Measurements from ENCODE around the gene RAB34. TPM values are rescaled to one million over a fixed set of nuclear protein-coding genes. Genes with fewer than 3 reads are reported as not detected.

Gene RAB34
- total RNA-seq, 1 experiment from 2014 or later = 158 TPM

GRCh38 chr17:28734712-28735241 is 17.1 kb upstream of the RAB34 start:
- H3K4me3 ChIP-seq (ENCODE audit: low read depth, low read length, poor library complexity, severe bottlenecking) = no peak overlapping the region
- H3K4me1 ChIP-seq (ENCODE audit: insufficient read depth, low read length, poor library complexity, severe bottlenecking) = no peaks in the 10 kb centered on the region
- POLR2A ChIA-PET (ENCODE audit: low non-redundant PET) = no interaction called here
- H3K27me3 ChIP-seq (replicated peaks; ENCODE audit: insufficient read depth, low read depth, low read length, poor library complexity) = no peaks in the 10 kb centered on the region
- CTCF ChIA-PET = interaction anchor here (0.6 kb wide), 1 partner anchor 374 kb away, joined by 3 read pairs; no protein-coding TSS in a partner anchor
- DNase-seq (ENCODE audit: low spot score) = no peak
- no peaks in the 10 kb centered on the region for H3K36me3 ChIP-seq (ENCODE audit: insufficient read depth, low read length, poor library complexity, severe bottlenecking)
- TF ChIP-seq CTCF (conservative IDR thresholded peaks at IDR 0.05; ENCODE audit: low read depth, low read length) (no peak), EZH2 (IDR thresholded peaks at IDR 0.05; ENCODE audit: borderline replicate concordance, low read depth, low read length, poor library complexity, severe bottlenecking) (no peak)
- no peaks in the 10 kb centered on the region for H3K9me3 ChIP-seq (ENCODE audit: low read depth, low read length, poor library complexity, severe bottlenecking)
- intact Hi-C loops (cut with micrococcal nuclease; ENCODE audit: unreplicated experiment) = no loop called here
- no peak overlapping the region for H3K27ac ChIP-seq (ENCODE audit: low read depth, low read length, poor library complexity, severe bottlenecking)
- BruUV-seq (replicated peaks) = no TSS peak

GRCh38 chr17:28733346-28733745 is 15.7 kb upstream of the RAB34 start:
- H3K36me3 ChIP-seq (ENCODE audit: insufficient read depth, low read length, poor library complexity, severe bottlenecking) = no peaks in the 10 kb centered on the region
- no peaks in the 10 kb centered on the region for H3K4me1 ChIP-seq (ENCODE audit: insufficient read depth, low read length, poor library complexity, severe bottlenecking)
- ChIA-PET CTCF (no interaction called here), POLR2A (ENCODE audit: low non-redundant PET) (no interaction called here)
- H3K4me3 ChIP-seq (ENCODE audit: low read depth, low read length, poor library complexity, severe bottlenecking) = no peak overlapping the region
- TF ChIP-seq EZH2 (IDR thresholded peaks at IDR 0.05; ENCODE audit: borderline replicate concordance, low read depth, low read length, poor library complexity, severe bottlenecking) (no peak), CTCF (conservative IDR thresholded peaks at IDR 0.05; ENCODE audit: low read depth, low read length) (no peak)
- no peaks in the 10 kb centered on the region for H3K9me3 ChIP-seq (ENCODE audit: low read depth, low read length, poor library complexity, severe bottlenecking)
- no TSS peak for BruUV-seq (replicated peaks)
- DNase-seq (ENCODE audit: low spot score) = no peak
- no peak overlapping the region for H3K27ac ChIP-seq (ENCODE audit: low read depth, low read length, poor library complexity, severe bottlenecking)
- intact Hi-C loops (cut with micrococcal nuclease; ENCODE audit: unreplicated experiment) = no loop called here
- no peaks in the 10 kb centered on the region for H3K27me3 ChIP-seq (replicated peaks; ENCODE audit: insufficient read depth, low read depth, low read length, poor library complexity)

- H3K27me3 ChIP-seq (replicated peaks; ENCODE audit: insufficient read depth, low read depth, low read length, poor library complexity) = no peaks in the 10 kb centered on the region
- DNase-seq (ENCODE audit: low spot score) = no peak
- ChIA-PET CTCF (no interaction called here), POLR2A (ENCODE audit: low non-redundant PET) (no interaction called here)
- no peak overlapping the region for H3K4me3 ChIP-seq (ENCODE audit: low read depth, low read length, poor library complexity, severe bottlenecking)
- TF ChIP-seq EZH2 (IDR thresholded peaks at IDR 0.05; ENCODE audit: borderline replicate concordance, low read depth, low read length, poor library complexity, severe bottlenecking) (no peak), CTCF (conservative IDR thresholded peaks at IDR 0.05; ENCODE audit: low read depth, low read length) (no peak)
- no peaks in the 10 kb centered on the region for H3K9me3 ChIP-seq (ENCODE audit: low read depth, low read length, poor library complexity, severe bottlenecking)
- no peak overlapping the region for H3K27ac ChIP-seq (ENCODE audit: low read depth, low read length, poor library complexity, severe bottlenecking)
- intact Hi-C loops (cut with micrococcal nuclease; ENCODE audit: unreplicated experiment) = loop anchor here (2.0 to 5.0 kb wide), 2 partner anchors 13 to 167 kb away; partner anchors contain the start of gene FLOT2
- H3K36me3 ChIP-seq (ENCODE audit: insufficient read depth, low read length, poor library complexity, severe bottlenecking) = peaks cover 3% of the 10 kb centered on the region
- peaks cover 20% of the 10 kb centered on the region for H3K4me1 ChIP-seq (ENCODE audit: insufficient read depth, low read length, poor library complexity, severe bottlenecking)
- no TSS peak for BruUV-seq (replicated peaks)
These were observed 12.3 kb upstream of the RAB34 start for GRCh38 chr17:28729950-28730330.
